Nucleus accumbens (tissue), 56 donors: ENCODE results near the gene COX7B2.

ENCODE experiments used
- DNase-seq, 56 donors: peaks; one replicate each; lab custom pipeline; 2025; lab: John Stamatoyannopoulos, UW

Gene COX7B2

GRCh38 chr4:46765465-46765864 lies 143.6 kb downstream of the COX7B2 start:
- DNase-seq: no peak

- DNase-seq: no peak
These were observed 179.0 kb downstream of the COX7B2 start for GRCh38 chr4:46730075-46730474.

- DNase-seq: no peak
These were observed 189.0 kb downstream of the COX7B2 start for GRCh38 chr4:46720055-46720454.

- no peak for DNase-seq
These were observed 191.1 kb downstream of the COX7B2 start for GRCh38 chr4:46717950-46718349.

GRCh38 chr4:46715468-46715867 lies 193.6 kb downstream of the COX7B2 start:
- no peak for DNase-seq

GRCh38 chr4:46698891-46699290 lies 210.2 kb downstream of the COX7B2 start:
- no peak for DNase-seq
